Hematopoietic multipotent progenitor cell treated with erythropoietin and hydrocortisone succinate and interleukin-3 and kit ligand, for 15 days (in vitro differentiated cells): ENCODE results near the gene CENPC.

ENCODE experiments used
- DNase-seq: peaks from one replicate; pipeline ENCODE4 v3.0.0-alpha.2; 2015; ENCODE audit warnings: low spot score

CENPC gene, protein sequence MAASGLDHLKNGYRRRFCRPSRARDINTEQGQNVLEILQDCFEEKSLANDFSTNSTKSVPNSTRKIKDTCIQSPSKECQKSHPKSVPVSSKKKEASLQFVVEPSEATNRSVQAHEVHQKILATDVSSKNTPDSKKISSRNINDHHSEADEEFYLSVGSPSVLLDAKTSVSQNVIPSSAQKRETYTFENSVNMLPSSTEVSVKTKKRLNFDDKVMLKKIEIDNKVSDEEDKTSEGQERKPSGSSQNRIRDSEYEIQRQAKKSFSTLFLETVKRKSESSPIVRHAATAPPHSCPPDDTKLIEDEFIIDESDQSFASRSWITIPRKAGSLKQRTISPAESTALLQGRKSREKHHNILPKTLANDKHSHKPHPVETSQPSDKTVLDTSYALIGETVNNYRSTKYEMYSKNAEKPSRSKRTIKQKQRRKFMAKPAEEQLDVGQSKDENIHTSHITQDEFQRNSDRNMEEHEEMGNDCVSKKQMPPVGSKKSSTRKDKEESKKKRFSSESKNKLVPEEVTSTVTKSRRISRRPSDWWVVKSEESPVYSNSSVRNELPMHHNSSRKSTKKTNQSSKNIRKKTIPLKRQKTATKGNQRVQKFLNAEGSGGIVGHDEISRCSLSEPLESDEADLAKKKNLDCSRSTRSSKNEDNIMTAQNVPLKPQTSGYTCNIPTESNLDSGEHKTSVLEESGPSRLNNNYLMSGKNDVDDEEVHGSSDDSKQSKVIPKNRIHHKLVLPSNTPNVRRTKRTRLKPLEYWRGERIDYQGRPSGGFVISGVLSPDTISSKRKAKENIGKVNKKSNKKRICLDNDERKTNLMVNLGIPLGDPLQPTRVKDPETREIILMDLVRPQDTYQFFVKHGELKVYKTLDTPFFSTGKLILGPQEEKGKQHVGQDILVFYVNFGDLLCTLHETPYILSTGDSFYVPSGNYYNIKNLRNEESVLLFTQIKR

DNA sequence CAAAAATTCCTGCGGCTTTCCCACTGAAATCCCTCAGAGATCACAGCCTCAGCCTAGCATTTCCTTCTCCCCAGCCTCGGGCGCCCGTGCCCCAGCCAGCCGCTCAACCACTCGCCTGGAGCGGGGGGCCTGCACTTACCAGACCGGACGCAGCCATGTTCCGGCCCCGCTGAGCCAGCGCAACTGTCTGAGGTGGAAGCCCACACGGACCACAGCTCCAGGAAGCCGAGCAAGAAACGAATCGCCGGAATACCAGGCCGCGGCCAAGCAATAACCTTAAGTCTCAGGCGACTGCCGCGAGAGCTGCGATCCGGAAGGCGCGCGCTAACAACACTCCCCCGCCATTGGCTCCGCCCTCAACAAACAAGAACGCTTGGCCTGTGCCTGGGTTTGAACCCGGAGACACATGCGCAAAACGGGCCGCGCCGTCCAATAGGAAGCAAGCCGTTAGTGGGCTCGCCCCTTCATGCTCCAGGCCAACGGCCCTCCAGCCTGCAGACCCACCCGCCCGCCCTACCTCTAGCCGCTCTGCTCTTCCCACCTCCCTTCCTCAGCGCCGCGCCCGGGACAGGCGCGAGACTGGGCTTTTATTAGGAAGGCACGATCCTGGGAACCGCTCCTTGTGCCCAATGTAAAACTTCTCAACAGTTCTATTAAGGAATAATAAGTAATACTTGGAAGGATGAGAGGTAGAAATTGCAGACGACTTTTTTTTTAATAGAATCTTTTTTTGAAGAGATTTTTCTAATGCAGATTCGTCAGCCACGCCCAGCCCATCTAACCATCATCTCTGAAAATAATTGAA lies at the start of gene CENPC:
Gene CENPC (minus strand): TSS at position 305 of the 805 bp plus-strand sequence. CDS start 148 bp downstream, at position 157.
- DNase-seq = peak; percentile 88

DNA sequence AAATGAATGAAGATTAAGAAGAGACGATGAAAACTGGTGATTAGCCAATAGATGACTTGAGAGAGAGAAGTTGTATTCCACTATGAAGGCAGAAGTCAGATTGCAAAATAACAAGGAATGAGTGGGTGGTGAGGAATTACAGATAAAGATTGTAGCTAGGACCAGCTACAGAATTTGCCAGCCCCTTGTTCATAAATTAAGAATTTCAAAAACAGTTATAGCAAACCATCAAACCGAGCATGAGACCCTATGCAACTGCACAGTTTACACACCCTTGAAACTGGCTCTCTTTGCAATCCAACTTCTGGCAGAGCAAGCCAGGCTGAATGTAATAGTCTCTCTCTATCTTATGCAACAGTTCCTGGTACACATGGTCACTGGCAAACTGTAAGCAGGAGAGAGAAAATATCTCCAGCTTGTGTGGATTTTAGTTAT lies 48.5 kb upstream of the CENPC start:
- no peak for DNase-seq

DNA sequence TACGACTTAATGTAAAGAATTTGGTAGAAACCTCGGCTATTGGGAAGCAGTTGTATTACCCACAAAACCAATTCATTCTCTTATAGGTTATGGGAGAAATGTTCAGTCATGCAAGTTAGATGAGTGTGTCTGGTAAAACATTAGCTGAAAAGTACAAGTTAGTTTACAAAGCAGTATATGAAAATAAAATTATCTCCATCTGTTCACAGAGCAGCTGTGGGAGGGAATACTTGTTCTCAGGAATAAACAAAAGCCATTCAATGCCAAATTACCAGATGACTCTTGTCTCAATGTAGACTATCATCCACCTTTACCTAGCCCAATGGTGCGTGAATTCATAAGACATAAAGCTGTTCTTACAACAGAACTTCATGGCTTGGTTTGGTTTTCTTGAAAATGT lies 41.9 kb upstream of the CENPC start:
- DNase-seq = no peak

DNA sequence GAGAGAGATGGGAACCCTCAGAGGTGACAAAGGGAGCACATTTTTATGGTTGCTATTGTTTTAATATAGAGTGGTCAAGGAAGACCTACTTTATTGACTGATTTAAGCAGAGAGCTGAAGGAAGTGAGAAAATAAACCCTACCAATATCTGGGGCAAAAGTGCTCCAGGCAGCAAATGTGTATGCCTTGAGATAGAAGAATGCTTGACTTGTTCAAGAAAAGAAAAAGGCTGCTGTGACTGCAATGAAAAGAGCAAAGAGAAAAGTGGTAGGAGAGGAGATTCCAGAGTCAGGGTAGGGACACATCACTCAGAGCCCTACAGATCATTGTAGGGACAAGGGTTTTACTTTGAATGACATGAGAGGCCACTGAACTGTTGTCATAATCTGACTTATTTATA lies 39.2 kb upstream of the CENPC start:
- no peak for DNase-seq

DNA sequence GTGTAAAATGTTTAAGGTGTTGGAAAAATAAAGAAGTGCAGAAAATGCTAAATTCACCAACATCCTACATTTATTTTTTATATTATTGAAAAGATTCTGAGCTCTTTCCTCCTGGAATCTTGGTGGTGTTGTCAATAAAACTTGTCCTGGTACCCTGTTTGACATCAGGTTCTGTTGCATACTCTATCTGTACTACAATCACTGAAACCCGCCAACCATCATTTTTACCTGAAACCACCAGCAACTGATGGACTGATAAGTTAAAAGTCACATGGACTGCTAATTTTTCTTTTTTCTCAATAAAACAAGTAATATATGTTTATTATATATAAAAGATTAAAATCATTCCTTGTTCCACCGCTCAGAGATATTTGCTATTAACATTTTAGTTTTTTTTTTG lies 36.6 kb upstream of the CENPC start:
- no peak for DNase-seq

DNA sequence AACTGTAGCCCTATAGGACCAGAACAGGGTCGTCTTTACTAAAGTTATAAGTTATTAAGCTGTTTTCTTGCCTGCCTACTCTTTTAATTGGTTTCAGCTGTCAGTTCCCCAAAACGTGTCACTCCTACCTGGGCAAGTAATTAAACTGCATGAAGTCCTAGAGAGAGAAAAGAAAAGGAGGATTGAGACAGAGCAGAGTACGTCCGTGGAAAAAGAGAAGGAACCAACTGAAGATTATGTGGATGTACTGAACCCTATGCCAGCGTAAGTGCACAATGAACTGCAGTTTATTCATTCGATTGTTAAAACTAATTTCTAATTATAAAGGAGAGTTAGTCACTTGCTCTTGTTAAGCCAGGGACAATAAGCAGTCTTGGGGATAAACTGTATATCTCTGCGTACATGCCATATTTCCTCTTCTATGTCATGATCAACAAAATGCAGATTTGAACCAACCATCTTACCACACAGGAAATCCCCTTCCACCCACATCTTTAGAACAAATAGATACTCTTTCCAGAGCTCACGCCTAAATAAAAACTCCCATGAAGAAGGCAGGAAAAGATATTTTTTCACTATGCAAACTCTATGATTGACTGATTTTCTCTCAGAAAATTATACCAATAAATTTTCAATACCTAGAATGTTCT lies 36.0 kb upstream of the CENPC start:
- DNase-seq = no peak

DNA sequence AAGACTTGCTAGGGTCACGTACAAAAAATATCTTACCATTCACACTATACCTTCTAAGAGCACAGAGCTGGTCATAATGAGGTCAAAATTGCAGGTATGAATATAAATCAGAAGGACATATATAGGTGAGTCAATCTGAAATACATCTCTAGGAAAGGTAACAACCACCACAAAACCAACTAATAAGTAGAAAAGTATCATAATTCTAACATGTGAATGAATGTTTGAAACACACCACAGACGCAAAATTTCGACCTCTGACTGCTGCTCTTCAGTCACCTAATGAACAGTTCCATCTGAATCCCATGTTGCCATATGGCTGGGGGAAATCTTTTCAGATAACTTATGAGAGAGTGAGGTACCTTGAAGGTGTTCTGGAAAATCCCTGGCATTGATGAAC lies 35.3 kb upstream of the CENPC start:
- no peak for DNase-seq

DNA sequence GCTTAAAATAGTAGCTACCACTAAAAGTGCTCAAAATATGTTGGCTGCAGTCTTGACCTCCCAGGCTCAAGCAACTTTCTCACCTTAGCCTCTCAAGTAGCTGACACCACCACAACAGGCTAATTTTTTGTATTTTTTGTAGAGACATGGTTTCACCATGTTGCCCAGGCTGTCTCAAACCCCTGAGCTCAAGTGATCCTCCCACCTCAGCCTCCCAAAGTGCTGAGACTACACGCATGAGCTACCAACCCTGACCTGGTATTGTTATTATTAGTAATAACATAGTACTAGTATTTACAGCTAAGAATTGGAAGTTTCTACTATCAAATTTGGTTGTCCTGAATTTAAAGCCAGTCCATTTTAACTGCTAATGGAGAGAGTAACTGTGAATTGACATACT lies 31.2 kb upstream of the CENPC start:
- DNase-seq = no peak

DNA sequence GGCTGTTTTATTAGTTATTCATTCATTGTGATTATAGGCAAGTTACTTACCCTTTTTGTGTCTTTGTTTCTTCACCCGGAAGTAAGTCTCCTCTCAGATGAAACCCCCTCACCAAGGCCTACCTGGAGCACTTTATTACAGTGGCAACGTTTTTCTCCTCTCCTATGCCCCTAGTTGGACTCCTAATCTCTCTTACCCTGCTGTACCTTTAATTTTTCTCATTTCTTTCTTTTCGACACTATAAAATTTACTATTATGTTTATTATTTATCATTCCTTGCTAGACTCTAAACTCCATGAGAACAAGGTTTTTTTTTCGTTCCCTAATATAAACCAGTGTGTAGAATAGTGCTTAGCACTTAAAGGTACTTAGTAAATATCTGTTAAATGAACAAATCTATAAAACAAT lies 30.8 kb upstream of the CENPC start:
- DNase-seq = no peak

DNA sequence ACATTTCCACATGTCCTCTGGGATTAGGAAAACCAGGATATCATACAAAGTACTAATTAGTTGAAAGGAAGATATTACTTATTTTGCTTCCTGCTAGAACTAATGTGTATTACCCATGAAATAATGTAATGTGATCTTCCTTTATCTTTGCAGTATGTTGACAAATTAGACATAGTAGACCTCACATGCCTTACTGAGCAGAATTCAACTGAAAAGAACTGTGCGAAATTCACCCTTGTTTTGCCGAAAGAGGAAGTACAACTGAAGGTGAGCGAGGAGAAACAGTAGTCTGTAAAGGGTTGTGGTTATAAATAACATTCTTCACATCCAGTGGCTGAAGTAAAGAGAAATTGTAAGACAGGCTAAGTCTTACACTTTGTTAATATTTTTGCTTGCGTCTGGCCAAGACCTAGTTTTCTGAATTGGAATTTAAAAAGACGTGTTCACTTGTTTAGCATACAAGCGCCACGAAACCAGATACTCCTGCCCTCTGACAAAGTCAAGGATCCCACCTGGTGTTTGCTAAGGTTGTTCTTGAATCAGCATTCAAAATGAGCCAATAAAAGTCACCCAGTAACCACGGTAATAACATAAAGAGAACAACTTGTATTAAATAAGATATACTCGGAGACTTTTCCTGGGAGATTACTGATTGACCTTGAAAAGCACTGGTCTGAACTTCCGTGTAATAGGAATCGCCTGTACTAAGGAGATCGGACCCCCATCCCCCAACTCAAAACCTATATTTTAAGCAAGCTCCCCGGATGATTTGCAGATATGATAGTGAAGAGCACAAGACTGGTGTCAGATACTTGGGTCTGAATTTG lies 30.1 kb upstream of the CENPC start:
- no peak for DNase-seq

DNA sequence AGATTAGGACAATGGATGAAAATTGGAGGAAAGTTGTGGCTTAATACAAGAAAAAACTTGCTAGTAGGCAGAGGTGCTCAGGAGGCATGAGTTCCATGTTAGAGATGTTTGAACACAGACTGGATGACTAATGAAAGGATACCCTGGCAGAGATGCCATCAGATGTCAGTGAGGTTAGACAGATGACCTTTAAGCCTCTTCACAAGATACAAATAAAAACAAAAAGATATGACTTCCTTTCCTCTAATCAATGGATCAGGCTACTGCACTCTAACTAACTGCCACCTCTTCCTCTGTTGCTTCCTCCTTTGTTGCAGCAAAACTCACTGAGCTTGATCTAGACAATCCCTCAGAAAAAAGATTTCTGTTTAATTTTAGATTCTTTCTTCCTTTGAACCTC lies 27.9 kb upstream of the CENPC start:
- no peak for DNase-seq

DNA sequence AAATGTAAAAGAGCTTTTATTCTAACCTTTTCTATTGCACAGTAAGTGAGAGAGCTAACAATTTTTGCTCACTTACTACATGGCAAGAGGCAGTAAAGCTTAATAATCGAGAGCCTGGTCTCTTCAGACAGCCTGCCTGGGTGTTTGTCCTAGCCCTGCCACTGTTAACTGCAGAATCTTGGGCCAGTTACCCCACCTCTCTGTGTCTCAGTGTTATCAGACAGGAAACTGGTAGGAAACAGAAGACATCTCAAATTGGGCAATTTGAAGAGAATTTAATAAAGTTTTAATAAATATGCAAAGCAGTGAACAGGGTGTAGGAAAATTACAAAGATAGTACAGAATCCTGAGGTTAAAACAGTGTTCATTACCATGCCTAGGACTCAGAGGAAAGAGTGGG lies 26.7 kb upstream of the CENPC start:
- DNase-seq = no peak

DNA sequence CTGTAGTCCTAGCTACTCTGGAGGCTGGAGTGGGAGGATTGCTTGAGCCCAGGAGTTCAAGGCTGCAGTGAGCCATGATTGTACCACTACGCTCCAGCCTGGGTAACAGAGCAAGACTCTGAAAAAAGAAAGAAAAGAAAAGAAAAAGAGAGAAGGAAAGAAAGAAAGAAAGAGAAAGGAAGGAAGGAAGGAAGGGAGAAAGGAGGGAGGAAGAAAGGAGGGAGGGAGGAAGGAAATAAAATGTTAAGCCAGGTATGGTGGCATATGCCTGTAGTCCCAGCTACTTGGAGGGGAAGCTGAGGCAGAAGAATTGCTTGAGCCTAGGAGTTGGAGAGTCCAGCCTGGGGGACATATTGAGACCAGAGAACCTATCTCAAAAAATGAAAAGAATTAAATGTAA lies 25.2 kb upstream of the CENPC start:
- DNase-seq = no peak

DNA sequence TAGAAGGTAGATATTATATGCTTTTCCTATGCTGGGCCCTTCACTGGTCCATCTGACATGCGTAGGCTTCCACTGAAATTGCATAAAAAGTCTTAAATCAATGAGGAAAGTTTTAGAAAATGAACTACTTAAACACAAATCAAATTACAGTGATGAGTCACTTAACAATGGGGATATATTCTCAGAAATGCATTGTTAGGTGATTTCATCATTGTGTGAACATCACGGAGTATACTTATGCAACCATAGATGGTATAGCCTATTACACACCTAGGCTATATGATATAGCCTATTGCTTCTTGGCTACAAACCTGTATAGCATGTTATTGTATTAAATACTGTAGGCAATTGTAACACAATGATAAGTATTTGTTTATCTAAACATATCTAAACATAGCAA lies 23.5 kb upstream of the CENPC start:
- no peak for DNase-seq

DNA sequence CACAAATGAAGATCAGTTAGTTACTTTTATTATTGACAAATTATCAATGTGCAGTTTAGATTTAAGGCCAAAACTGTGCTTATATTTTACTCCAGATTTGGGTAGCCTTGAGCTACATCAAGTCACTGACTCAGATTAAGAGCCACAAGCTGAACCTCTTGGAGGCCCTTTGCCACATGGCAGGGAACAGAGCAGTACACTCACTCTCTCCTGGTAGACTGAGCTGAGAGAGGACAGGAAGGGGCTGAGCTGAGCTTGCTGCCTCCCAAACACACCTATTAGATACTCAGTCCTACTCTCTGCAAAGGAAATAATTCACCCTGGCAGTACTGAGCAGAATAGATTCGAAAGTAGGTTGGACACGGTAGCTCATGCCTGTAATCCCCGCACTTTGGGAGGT lies 21.0 kb upstream of the CENPC start:
- DNase-seq = no peak

DNA sequence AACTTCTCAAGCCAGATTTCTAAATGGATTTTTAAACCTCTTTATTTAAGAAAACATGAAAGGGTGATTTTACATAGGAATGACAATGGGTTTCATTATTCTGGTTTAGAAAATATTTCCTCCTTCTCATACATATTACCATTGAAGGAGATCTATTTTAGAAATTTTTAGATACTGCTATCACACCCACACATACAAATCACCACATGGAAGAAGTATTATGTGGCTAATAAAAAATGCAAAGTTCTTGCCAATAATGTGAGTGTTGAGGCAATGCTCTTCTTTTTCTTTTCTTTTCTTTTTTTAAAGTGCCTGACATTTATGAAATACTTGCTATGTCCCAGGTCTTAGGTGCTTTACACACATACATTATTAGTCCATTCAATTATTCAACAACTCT lies 20.0 kb upstream of the CENPC start:
- no peak for DNase-seq

DNA sequence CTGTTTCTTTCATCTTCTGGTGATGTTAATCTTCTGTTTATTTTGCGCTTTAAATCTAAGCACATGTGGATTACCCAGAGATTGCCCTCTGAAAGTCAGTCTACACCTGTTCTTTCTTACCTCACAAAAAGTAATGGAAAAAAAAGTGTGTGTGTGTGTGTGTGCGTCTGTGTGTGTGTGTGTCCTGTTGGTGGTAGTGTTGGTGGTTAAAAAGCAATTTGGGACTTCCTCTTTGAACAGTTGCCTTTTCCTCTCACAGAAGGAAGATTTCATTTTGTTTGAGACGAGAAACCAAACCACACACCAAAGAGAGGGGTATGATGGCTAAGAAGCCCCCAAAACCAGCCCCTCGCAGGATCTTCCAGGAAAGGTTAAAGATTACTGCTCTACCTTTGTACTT lies 13.2 kb upstream of the CENPC start, which contains the start of gene STAP1:
Gene STAP1 (plus strand): TSS at position 235 of the 400 bp plus-strand sequence. CDS start 83 bp downstream, at position 318.
- no peak for DNase-seq

DNA sequence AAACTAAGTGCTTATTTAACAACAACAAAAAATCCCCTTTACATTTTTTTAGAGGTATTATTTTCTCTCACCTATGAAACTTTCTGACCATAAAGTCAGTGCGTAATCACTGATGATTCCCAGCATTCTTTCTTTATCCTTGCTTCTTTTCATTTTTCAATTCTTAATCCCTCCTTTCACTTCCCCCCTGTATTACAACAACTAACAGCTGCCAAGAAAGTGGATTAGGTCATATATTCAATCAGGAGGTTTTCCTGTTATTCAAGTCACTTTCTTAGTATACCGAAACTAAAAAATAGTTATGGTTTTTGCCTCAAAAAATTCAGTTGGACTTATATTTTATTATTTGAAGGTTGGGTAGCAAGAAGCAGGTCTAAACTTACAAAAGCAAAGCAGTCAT lies 11.1 kb upstream of the CENPC start:
- DNase-seq = no peak

DNA sequence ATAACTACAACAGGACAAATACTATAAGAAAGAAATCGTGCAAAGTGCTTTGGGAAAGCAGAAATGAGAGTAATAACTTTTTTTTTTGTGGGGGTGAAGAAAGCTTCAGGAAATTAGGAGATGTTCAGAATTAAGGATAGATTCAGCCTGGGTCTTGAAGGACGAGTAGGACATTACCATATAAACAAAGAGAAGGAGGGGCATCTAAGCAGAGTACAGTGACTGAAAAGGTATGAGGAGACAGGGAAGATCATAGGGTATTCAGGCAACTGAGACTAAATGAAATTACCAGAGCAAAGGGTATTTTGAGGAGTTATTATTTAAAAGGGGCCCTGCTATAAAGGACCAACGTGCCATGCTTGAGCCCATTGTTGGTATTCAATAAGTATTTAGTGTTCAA lies 10.1 kb upstream of the CENPC start:
- no peak for DNase-seq

DNA sequence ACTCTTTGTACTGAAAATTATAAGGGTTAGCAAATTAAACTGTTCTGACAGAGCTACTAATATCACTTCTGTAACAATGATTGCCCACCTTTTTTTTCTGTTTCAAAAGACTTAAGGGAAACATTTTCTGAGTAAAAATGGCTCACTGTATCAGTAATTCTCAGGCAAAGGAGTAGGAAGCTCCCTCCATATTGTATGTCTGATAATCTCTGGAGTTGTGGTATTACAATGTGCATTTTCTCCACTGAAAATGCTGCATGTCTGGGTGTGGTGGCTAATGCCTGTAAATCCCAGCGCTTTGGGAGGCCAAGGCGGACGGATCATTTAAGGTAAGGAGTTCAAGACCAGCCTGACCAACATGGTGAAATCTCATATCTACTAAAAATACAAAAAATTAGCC lies 8.8 kb upstream of the CENPC start:
- no peak for DNase-seq
